GM21825 (cell line): ENCODE data around the gene COL9A3.

ENCODE experiments used
- ATAC-seq: cut with Tn5 transposase; IDR thresholded peaks from one replicate; pipeline ENCODE4 v1.9.1; 2021; ENCODE audit warnings: mild to moderate bottlenecking, moderate library complexity; ENCODE audit not compliant: unreplicated experiment

COL9A3 gene

DNA sequence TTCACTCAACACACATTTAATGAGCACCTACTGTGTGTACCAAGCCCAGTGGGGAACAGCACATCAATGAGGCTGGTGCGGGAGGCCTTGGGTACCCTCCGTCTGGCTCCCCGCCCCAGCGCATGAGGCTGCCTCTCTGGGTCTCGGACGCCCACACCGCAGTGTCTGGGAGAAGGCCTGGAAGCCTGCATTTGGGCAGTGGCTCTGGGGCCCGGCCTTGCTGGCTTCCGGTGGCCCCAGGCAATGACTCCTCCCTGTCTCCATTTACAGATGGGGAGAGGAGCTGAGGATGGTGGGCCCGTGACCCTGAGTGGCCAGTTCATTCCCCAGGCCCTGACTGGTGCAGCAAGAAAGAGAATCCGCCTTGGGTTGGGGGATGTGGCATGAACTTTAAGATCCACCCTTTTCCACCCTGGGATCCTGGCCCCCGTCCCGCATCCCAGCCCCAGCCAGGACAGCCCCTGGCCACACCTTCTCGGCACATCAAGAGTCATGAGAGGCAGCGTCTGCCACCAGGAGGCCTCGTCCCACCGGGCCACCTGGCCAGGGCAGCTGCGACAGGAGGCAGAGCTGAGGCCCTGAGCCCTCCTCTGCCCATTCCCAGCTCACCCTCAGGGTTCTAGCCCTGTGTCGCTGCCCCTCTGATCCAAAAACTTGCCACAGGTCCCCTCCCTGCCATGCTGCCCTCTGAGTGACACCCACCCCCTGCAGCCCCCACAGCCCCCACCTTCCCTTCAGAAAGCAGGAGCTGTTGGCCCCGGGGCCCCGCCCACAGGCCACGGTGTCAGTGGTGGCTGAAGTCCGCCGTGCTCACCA, 38.0 kb upstream of the COL9A3 start:
- no peak for ATAC-seq

- ATAC-seq, result no peak
These were observed 37.5 kb upstream of the COL9A3 start for GRCh38 chr20:62779417-62779685.

DNA sequence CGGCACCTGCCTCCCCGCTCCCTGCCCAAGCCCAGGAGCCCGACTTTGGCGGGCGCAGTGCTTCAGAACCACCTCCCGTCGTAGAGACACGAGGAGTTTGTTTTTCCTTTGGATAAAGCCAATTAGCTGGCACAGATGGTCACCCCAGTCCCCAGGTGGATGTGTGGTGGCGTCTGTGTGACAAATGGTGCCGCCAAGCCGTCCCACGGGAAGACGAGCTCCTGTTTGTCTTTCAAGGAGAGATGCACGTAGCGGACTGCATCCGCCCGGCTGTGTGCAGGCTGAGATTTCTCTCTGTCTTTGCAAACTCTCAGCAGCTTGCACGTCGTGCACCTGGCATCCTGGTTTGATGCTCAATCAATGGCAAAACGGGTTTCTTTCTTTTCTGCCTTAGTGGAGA, 36.6 kb upstream of the COL9A3 start:
- ATAC-seq, result no peak

DNA sequence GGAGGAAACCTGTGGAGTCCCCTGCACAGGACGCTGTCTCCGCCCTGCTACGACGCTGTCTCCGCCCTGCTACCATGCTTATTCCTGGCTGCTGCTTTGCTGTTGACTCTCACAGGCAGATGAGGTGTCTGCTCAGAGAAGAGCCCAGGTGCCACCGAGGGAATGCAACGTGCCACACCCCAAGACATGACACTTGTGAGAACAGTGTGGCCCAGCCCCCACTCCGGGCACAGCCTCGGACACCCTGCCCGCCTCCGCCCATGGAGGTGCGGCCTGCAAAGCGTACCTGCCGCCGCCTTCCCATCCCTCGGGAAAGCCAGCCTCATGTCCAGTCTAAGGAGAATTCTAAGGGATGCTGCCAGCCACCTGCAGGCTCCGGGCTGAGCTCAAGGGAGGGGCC, 36.2 kb upstream of the COL9A3 start:
- ATAC-seq, result no peak

DNA sequence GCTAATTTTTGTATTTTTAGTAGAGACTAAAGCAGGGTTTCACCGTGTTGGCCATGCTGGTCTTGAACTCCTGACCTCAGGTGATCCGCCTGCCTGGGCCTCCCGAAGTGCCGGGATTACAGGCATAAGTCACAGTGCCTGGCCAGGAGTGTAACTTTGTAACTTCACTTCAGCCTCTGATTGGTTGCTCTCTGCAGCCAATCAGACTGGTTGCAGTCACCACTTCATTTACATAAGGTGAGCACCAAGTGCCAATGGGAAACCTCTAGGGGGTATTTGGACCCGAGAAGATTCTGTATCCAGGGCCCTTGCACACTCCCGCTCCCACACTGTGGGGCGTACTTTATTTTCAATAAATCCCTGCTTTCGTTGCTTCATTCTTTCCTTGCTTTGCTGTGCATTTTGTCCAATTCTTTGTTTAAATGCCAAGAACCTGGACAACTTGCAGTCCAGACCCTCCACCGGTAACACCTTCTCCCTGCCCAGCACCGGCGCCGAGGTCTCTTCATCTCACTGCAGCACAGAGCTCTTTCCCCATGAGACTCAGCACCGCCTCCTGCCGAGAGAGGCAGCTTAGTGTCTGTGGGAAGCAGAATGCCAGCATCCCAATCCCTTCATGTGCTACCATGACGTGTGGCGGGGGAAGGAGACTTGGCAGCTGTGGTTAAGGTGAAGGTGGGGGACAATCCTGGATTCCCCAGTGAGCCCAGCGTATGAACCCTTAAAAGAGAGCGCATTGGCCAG, 34.5 kb upstream of the COL9A3 start:
- ATAC-seq, result no peak

DNA sequence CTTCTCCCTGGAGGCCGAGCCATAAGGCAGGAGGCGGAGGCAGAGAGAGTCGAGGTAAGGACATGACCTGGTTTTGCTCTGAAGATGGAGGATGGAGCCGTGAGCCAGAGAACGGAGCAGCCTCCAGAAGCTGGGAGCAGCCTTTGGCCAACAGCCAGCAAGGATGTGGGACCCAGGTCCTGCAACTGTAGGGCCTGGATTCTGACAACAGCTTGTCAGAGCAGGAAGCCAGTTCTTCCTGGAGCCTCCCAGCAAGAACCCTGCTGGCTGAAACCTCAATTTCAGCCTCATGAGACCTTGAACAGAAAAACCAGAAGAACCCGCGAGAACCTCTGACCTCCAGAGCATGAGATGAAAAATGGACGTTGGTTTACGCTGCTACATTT, 34.0 kb upstream of the COL9A3 start:
- ATAC-seq, result no peak

- no peak for ATAC-seq
These were observed 32.4 kb upstream of the COL9A3 start for GRCh38 chr20:62784497-62784896.

DNA sequence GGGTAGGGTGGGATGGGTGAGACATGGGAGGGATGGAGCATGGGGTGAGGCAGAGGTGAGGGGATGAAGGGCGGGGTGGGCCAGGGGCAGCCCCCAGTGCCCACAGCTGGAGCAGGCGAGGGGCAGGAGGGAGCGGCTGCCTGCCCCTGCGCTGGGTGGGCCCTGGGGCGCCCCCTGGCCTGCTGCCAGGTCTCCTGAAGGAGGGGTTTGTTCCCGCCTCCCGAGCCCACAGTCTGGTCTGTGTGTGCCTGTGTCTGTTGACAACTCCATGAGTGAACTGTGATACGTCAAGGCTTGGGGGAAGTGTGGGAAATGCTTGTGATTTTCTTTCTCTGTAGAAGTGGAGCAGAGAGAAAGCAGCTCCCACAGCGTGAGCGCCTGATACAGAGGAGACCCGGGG, 31.5 kb upstream of the COL9A3 start:
- ATAC-seq, result no peak

DNA sequence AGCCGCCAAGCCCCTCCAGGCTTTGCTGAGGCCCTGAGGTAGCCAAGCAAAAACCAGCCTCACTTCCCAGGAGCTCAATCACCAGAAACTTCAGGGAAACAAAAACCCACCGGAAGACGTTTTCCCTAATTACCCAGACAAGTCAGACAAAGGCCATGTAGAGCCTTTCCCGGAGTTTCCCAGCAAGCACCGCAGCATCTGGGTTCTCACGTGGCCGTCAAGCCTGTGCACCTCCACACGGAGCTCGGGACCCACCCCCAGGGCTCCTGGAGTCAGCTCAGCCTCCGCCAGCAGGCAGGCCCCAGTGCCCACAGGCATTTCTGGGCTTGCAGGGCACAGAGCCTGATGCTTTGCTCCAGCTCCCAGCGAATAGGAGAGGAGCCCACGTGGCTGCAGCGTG, 30.7 kb upstream of the COL9A3 start:
- no peak for ATAC-seq

DNA sequence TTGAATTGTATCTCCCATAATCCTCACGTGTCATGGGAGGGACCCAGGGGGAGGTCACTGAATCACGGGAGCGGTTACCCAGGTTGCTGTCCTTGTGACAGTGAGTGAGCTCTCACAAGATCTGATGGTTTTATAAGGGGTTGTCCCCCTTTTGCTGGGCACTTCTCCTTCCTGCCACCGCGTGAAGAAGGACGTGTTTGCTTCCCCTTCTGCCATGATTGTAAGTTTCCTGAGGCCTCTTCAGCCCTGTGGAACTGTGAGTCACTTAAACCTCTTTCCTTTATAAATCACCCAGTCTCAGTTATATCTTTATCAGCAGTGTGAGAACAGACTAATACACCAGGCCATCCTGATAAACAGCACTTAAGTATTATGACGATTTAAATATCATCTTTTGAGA, 29.5 kb upstream of the COL9A3 start:
- no peak for ATAC-seq

DNA sequence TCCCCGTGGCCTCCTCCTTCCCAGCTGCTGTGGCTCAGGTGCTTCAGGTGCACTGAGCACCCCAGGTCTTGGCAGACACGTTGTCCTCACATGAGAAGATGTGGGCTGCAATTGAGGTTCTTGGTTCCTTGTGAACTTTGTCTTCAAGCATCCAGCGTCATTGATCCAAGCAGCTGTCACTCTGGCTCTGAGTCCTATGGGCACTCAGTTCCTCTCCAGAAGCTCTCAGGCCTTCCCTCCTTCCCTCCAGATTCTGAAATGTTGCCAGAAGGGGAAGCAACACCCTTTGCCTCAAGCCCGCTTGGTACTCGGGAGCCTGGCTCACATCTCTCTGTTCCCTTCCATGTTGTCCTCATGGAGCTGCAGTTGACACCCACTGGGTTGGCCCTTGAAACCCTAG, 29.0 kb upstream of the COL9A3 start:
- no peak for ATAC-seq

GRCh38 chr20:62788607-62789006, 28.2 kb upstream of the COL9A3 start:
- ATAC-seq, result no peak

- no peak for ATAC-seq
These were observed 26.8 kb upstream of the COL9A3 start for GRCh38 chr20:62790075-62790474.

GRCh38 chr20:62791301-62792181, 25.3 kb upstream of the COL9A3 start:
- no peak for ATAC-seq

DNA sequence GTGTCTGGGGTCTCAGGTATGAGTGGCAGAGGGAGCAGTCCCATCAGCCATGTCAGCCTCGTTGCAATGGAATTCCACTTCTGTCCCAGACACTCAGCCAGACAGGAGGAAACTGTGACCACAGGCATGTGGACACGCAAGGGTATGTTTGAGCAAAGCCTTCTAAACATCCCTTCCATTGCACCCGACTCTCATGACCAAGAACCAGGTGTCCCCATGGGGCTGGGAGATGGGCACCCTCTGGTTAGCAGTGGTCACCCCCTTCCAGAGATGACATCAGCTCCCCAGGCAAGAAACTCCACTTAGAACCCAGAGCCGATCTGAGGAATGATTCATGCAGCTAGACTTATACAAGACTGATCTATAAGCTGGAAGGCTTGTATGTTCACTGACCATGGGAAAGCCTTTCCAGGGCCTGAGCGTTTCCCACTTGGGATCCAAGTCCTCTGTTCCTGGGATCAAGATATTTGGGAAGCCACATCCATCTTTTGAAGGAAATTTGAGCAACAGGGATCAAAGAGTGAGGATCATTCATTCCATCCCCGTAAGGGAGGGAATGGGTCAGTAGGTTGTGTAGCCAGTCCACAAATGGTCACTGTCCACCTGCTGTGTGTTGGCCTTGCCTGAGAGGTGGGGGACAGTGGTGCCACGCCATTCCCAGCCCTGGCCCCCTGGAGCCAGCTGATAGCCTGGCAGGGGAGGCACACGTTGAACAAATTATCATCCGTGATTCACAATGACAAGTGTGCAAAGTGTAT, 24.5 kb upstream of the COL9A3 start:
- no peak for ATAC-seq

DNA sequence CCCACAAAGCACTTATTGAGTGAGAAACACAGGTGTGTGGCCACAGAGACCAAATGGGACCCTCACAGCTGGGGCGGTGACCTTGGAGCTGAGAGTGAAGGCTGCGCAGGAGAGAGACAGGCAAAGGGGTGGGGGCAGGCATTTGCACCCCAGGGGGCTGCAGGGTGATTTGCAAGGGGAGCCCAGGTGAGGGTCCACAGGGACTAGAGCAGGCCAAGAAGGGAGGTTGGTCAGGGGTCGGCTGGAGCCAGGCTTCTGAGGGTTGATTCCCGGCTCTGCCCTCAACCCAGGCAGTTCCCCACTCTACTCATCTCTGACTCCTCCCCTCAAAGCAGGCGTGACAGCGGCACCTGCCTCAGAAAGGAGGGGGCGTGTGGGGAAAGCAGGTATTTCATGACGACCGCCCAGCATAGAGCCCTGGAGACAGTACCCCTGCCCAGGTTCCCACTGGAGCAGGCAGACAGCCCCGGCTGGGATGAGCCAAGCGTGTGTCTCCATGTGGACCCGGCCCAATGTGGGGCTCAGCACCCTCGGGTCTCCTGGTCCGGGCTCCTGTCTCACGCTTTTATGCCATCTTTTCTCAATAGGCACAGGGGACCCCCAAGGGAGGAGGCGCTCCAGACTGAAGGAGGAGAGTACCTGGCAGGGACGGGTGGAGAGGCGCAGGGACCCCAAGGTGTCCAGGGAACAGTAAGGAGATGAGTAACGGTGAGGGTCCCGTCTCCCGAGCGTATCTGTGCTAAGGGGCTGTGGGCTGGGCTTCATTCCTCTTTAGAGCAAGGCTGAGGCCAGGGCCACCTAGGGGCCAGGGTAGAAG, 23.7 kb upstream of the COL9A3 start:
- ATAC-seq, result no peak

GRCh38 chr20:62793757-62794006, 23.2 kb upstream of the COL9A3 start:
- ATAC-seq, result no peak

- peak; percentile 58 for ATAC-seq
These were observed 22.7 kb upstream of the COL9A3 start for GRCh38 chr20:62794007-62794724.

DNA sequence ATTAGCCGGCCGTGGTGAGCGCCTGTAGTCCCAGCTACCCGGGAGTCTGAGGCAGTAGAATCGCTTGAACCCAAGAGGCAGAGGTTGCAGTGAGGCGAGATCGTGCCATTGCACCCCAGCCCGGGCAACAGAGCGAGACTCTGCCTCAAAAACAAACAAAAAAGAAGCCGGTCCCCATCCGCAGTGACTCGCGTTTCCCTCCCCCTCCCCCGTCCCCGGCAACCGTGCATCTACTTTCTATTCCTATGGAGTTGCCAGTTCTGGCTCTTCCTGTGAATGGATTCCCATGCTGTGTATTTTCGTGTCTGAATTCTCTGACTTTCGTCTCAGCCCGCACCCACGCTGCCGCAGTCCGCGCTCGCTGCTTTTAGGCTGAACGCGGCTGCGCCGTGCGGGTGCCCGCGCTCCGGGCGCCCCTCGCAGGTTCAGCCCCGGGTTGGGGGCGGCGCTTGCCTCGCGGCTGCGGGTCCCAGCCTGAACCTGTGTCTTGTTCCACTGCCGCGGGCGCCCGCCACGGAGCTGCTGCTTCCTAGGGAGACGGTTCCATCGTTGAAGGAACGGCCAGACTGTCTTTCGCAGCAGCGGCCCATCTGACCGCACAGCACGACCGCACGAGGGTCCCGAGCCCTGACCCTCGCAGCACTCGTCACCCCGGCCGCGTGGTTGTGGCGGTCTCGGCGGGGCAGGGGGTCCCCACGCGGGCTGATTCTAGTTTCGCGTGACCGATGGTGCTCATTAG, 21.7 kb upstream of the COL9A3 start:
- ATAC-seq, result no peak
